Islet precursor cell (in vitro differentiated cells): ENCODE data around the gene ZSCAN30.

ENCODE experiments used
- DNase-seq: peaks from one replicate; pipeline ENCODE4 v3.0.0-alpha.2; 2018

The ZSCAN30 gene

GRCh38 chr18:35278085-35278484, 11.9 kb downstream of the ZSCAN30 start:
- no peak for DNase-seq

- no peak for DNase-seq
These were observed 12.4 kb downstream of the ZSCAN30 start for GRCh38 chr18:35277633-35278032.

- DNase-seq: no peak
These were observed 13.8 kb downstream of the ZSCAN30 start for GRCh38 chr18:35276267-35276666.

GRCh38 chr18:35271656-35272055, 18.4 kb downstream of the ZSCAN30 start:
- no peak for DNase-seq

- no peak for DNase-seq
These were observed 21.2 kb downstream of the ZSCAN30 start for GRCh38 chr18:35268821-35269220.

GRCh38 chr18:35267809-35268208, 22.2 kb downstream of the ZSCAN30 start:
- DNase-seq: no peak

GRCh38 chr18:35267161-35267651, 22.8 kb downstream of the ZSCAN30 start:
- DNase-seq: no peak

GRCh38 chr18:35264409-35264808, 25.6 kb downstream of the ZSCAN30 start:
- no peak for DNase-seq

GRCh38 chr18:35256947-35257346, 33.1 kb downstream of the ZSCAN30 start:
- DNase-seq: no peak

GRCh38 chr18:35253655-35254287, 36.3 kb downstream of the ZSCAN30 start:
- DNase-seq: no peak

- DNase-seq: no peak
These were observed 37.6 kb downstream of the ZSCAN30 start for GRCh38 chr18:35252466-35252865.

- no peak for DNase-seq
These were observed 41.6 kb downstream of the ZSCAN30 start for GRCh38 chr18:35248429-35248828.

GRCh38 chr18:35247412-35248249, 42.4 kb downstream of the ZSCAN30 start:
- no peak for DNase-seq

- no peak for DNase-seq
These were observed 43.2 kb downstream of the ZSCAN30 start for GRCh38 chr18:35246831-35247230.

GRCh38 chr18:35245719-35246317, 44.2 kb downstream of the ZSCAN30 start:
- DNase-seq: no peak

- no peak for DNase-seq
These were observed 45.4 kb downstream of the ZSCAN30 start for GRCh38 chr18:35244671-35245070.

GRCh38 chr18:35242426-35242825, 47.6 kb downstream of the ZSCAN30 start:
- DNase-seq: no peak

GRCh38 chr18:35241448-35241804, 48.6 kb downstream of the ZSCAN30 start:
- DNase-seq: no peak

- peak; percentile 99 for DNase-seq
These were observed 49.2 kb downstream of the ZSCAN30 start, which contains the start of gene ZNF397 for GRCh38 chr18:35240664-35241447. TSS of gene ZNF397 (plus strand) at chr18:35241034. CDS start at chr18:35242471, 1,437 bp downstream.

GRCh38 chr18:35239314-35239713, 50.7 kb downstream of the ZSCAN30 start:
- DNase-seq: no peak

GRCh38 chr18:35236571-35237363, 53.3 kb downstream of the ZSCAN30 start:
- DNase-seq: no peak

- DNase-seq: peak; percentile 90
These were observed 59.0 kb downstream of the ZSCAN30 start for GRCh38 chr18:35231052-35231451.
